Endothelial cell (in vitro differentiated cells): ENCODE measurements around the gene NDEL1. TPM values are rescaled to one million over a fixed set of nuclear protein-coding genes. Genes with fewer than 3 reads are reported as not detected.
A peak's percentile ranks its signal among the peaks of the same experiment; 100 is the strongest.

ENCODE experiments used
- DNase-seq: peaks from one replicate; pipeline ENCODE4 v3.0.0; 2021; ENCODE audit warnings: low spot score
- H3K27ac Mint-ChIP-seq: one replicate; pipeline ENCODE4 v1.8.0; 2021; ENCODE audit warnings: mixed read lengths, inconsistent platforms; ENCODE audit not compliant: unreplicated experiment
- H3K27me3 Mint-ChIP-seq: one replicate; pipeline ENCODE4 v1.8.0; 2021; ENCODE audit warnings: mild to moderate bottlenecking, moderate library complexity, mixed read lengths, inconsistent platforms; ENCODE audit not compliant: unreplicated experiment
- H3K36me3 Mint-ChIP-seq: one replicate; pipeline ENCODE4 v1.8.0; 2021; ENCODE audit warnings: mild to moderate bottlenecking, low read depth, mixed read lengths, inconsistent platforms; ENCODE audit not compliant: unreplicated experiment
- H3K4me1 Mint-ChIP-seq: one replicate; pipeline ENCODE4 v1.8.0; 2021; ENCODE audit warnings: mild to moderate bottlenecking, mixed read lengths, inconsistent platforms; ENCODE audit not compliant: unreplicated experiment
- H3K4me3 Mint-ChIP-seq: one replicate; pipeline ENCODE4 v1.8.0; 2021; ENCODE audit warnings: mild to moderate bottlenecking, mixed read lengths, inconsistent platforms; ENCODE audit not compliant: unreplicated experiment
- H3K9me3 Mint-ChIP-seq: one replicate; pipeline ENCODE4 v1.8.0; 2021; ENCODE audit warnings: mixed read lengths, inconsistent platforms; ENCODE audit not compliant: unreplicated experiment
- CTCF ChIP-seq: fragments of 200-600 bp; sonication (generic); IDR thresholded peaks from one replicate; pipeline ENCODE4 v1.5.0; 2021; ENCODE audit warnings: antibody characterized with exemption; ENCODE audit not compliant: unreplicated experiment
- total RNA-seq: library from RNA; stranded (reverse); fragmentation: NEBNext Ultra II Directional; extraction: Animal tissue kit (Norgen Biotek cat#: 25700); gene quantifications from one replicate; pipeline ENCODE4 v1.2.1, GENCODE V29; 2021; ENCODE audit not compliant: unreplicated experiment

The NDEL1 gene
- total RNA-seq, 1 donor from 2014 or later, result 82.4 TPM

- Mint-ChIP-seq H3K27me3 (peaks cover 4% of the 10 kb centered on the region), H3K9me3 (no peaks in the 10 kb centered on the region), H3K4me3 (no peak overlapping the region), H3K36me3 (no peaks in the 10 kb centered on the region), H3K4me1 (peaks cover 16% of the 10 kb centered on the region), H3K27ac (no peak overlapping the region)
- TF ChIP-seq CTCF, result no peak
- DNase-seq, result no peak
Measured at GRCh38 chr17:8421571-8421970, 14.1 kb upstream of the NDEL1 start.

- H3K4me1 Mint-ChIP-seq, result peaks cover 10% of the 10 kb centered on the region
- no peaks in the 10 kb centered on the region for H3K36me3 Mint-ChIP-seq
- no peak for DNase-seq
- peaks cover 4% of the 10 kb centered on the region for H3K27me3 Mint-ChIP-seq
- no peaks in the 10 kb centered on the region for H3K9me3 Mint-ChIP-seq
- TF ChIP-seq CTCF, result no peak
- no peak overlapping the region for H3K27ac Mint-ChIP-seq
- H3K4me3 Mint-ChIP-seq, result no peak overlapping the region
Measured at GRCh38 chr17:8426094-8426720, 9.5 kb upstream of the NDEL1 start.

GRCh38 chr17:8426802-8427201, 8.9 kb upstream of the NDEL1 start:
- no peak overlapping the region for H3K27ac Mint-ChIP-seq
- no peaks in the 10 kb centered on the region for H3K36me3 Mint-ChIP-seq
- TF ChIP-seq CTCF, result no peak
- H3K4me1 Mint-ChIP-seq, result peaks cover 10% of the 10 kb centered on the region
- peaks cover 4% of the 10 kb centered on the region for H3K27me3 Mint-ChIP-seq
- H3K9me3 Mint-ChIP-seq, result no peaks in the 10 kb centered on the region
- no peak overlapping the region for H3K4me3 Mint-ChIP-seq
- DNase-seq, result no peak

GRCh38 chr17:8430966-8431365, 4.7 kb upstream of the NDEL1 start:
- no peak for DNase-seq
- Mint-ChIP-seq H3K27ac (no peak overlapping the region), H3K4me1 (peaks cover 3% of the 10 kb centered on the region), H3K9me3 (no peaks in the 10 kb centered on the region), H3K4me3 (no peak overlapping the region), H3K36me3 (no peaks in the 10 kb centered on the region), H3K27me3 (peaks cover 3% of the 10 kb centered on the region)
- no peak for TF ChIP-seq CTCF

- Mint-ChIP-seq H3K27ac (peak overlapping the region; percentile 94), H3K4me3 (peak overlapping the region; percentile 97), H3K36me3 (peaks cover 14% of the 10 kb centered on the region), H3K4me1 (peaks cover 31% of the 10 kb centered on the region), H3K27me3 (peaks cover 10% of the 10 kb centered on the region), H3K9me3 (no peaks in the 10 kb centered on the region)
- peak; percentile 56 for DNase-seq
- no peak for TF ChIP-seq CTCF
Measured at GRCh38 chr17:8436169-8436843, 622 bp downstream of the NDEL1 start.
